SKM-1 treated with dmso at 0.1 percent for 144 hours (cell line): ENCODE measurements around the gene KIF21A.

ENCODE experiments used
- DNase-seq: peaks from one replicate; lab custom pipeline; 2025; ENCODE audit not compliant: unreplicated experiment; lab: John Stamatoyannopoulos, UW

Gene KIF21A

GRCh38 chr12:39287817-39288216 lies 155.1 kb downstream of the KIF21A start:
- DNase-seq: peak; percentile 22

GRCh38 chr12:39287409-39287808 lies 155.5 kb downstream of the KIF21A start:
- DNase-seq: no peak

- no peak for DNase-seq
Measured at GRCh38 chr12:39278426-39278825, 164.5 kb downstream of the KIF21A start.

- DNase-seq: no peak
Measured at GRCh38 chr12:39277416-39277815, 165.5 kb downstream of the KIF21A start.

GRCh38 chr12:39275846-39276245 lies 167.1 kb downstream of the KIF21A start:
- DNase-seq: no peak

GRCh38 chr12:39272871-39273655 lies 169.9 kb downstream of the KIF21A start:
- DNase-seq: peak; percentile 9

- no peak for DNase-seq
Measured at GRCh38 chr12:39269492-39269891, 173.4 kb downstream of the KIF21A start.

GRCh38 chr12:39267886-39268285 lies 175.0 kb downstream of the KIF21A start:
- no peak for DNase-seq

- DNase-seq: no peak
Measured at GRCh38 chr12:39252628-39253027, 190.3 kb downstream of the KIF21A start.
